Pons (tissue), 1 donor: ENCODE measurements around the gene RNF14.
"Not testable (repeated sequence)": the region's sequence is repeated elsewhere in the genome, so short reads cannot be mapped to it uniquely, and the experiment has no call there.

ENCODE experiments used
- DNase-seq: peaks from one replicate; pipeline ENCODE4 v3.0.0-alpha.2; 2016; ENCODE audit warnings: low spot score

RNF14 gene, protein sequence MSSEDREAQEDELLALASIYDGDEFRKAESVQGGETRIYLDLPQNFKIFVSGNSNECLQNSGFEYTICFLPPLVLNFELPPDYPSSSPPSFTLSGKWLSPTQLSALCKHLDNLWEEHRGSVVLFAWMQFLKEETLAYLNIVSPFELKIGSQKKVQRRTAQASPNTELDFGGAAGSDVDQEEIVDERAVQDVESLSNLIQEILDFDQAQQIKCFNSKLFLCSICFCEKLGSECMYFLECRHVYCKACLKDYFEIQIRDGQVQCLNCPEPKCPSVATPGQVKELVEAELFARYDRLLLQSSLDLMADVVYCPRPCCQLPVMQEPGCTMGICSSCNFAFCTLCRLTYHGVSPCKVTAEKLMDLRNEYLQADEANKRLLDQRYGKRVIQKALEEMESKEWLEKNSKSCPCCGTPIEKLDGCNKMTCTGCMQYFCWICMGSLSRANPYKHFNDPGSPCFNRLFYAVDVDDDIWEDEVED

GRCh38 chr5:141968914-141969608 lies at the start of gene RNF14:
Gene RNF14 (plus strand): TSS chr5:141969105. CDS start chr5:141973589, 4,484 bp downstream.
- DNase-seq: peak; percentile 87

- no peak for DNase-seq
Observed at GRCh38 chr5:141919218-141920119, 49.4 kb upstream of the RNF14 start.

GRCh38 chr5:141920771-141921170 lies 48.1 kb upstream of the RNF14 start:
- no peak for DNase-seq

GRCh38 chr5:141922827-141923447 lies 46.0 kb upstream of the RNF14 start:
- DNase-seq: not testable (repeated sequence)

DNA sequence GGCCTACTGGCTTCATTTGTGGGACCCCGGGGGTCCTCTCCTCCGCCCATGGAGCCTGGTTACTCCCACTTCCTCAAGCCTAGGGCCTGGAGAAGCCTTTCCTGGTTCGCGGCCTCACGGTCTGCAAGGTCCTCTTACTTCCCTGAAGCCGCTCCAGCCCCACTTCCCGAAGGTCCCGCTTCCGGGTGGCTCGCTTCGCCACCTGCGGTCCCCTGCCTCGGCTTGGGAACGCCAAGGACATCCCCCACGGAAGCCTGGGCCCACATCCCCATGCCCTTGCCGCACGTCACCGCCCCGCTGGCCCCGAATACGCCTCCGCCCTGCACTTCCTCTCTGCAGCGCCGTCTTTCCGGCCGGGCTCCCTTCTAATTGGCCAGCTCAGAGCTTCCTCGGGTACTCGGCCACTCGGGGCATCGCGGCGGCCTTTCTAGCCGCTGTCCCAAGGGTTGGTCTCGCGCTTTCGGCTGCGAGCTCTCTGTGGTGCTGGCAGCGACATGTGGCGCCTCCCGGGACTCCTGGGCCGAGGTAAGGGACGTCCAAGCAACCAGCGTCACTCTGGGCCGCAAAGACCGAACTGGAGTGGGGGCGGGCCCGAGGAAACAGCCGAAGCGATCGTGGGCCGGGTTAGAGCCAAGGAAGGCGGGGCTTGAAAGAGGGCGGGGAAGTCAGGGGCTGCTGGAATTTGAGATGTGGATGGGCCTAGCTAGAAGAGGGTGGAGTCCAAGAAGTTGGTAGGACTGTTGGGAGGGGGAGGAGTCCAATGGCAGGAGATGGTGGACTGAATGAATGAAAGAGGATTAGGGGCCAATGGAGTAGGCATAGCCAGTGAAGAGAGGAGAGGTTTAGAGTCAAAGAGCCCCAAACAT lies 45.2 kb upstream of the RNF14 start, which contains the start of gene DELE1:
Gene DELE1, plus strand, starts transcription at position 424 of the 866 bp plus-strand sequence. Its CDS starts 71 bp downstream, at position 495.
- peak; percentile 90 for DNase-seq

GRCh38 chr5:141926434-141926833 lies 42.5 kb upstream of the RNF14 start:
- DNase-seq: no peak

DNA sequence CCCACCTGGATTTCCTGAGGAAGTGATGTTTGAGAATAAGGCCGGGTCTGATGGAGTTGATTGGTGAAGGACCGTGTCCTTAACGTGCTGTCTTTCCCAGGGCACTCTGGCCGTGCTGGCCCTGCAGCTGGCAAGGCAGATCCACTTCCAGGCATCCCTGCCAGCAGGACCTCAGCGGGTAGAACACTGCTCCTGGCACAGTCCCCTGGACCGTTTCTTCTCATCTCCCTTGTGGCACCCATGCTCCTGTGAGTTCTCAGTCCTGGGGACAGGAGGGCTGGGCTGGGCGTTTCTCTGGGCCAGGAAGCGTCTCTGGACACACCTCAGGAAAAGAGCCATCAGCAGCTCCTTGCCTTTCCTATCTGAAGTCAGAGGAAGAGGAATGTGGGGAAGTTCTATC lies 40.9 kb upstream of the RNF14 start:
- DNase-seq: no peak

DNA sequence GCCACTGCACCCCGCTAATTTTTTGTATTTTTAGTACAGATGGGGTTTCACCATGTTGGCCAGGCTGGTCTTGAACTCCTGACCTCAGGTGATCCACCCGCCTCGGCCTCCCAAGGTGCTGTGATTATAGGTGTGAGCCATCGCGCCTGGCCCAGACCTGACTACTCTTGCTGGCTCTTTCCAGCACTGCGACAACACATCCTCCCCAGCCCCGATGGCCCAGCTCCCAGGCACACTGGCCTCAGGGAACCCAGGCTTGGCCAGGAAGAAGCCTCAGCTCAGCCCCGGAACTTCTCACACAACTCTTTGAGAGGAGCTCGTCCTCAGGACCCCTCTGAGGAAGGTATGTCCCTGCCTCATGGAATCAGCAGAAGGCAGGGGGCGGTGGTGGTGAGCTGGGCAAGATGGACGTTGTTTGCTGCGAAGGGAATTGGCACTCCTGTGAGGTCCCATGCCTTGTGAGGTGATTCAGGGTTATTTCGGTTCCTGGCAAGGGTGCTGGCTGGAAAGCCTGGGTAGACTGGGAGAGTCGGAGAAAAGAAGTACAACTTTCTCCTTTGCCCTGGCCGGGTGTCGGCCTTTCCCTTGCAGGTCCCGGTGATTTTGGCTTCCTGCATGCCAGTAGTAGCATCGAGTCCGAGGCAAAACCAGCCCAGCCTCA lies 39.4 kb upstream of the RNF14 start:
- DNase-seq: no peak

DNA sequence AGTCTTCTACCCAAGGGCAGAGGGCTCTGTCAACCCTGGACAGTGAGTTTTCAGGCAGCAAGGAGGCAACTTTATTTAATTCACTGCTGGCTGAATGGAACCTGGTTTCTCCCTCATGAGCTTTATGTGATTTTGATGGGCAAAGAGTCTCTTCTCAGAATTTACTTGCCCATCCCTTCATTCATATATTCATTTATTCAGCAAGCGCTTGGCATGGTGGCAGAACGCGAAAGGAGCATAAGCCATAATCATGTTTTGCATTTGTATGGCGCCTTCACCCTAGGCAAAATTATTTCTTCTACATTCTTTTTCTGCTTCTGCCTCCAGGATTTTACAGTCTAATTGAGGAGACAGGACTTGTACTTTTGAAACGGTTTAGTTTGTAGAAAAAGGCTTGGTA lies 37.2 kb upstream of the RNF14 start:
- DNase-seq: no peak

DNA sequence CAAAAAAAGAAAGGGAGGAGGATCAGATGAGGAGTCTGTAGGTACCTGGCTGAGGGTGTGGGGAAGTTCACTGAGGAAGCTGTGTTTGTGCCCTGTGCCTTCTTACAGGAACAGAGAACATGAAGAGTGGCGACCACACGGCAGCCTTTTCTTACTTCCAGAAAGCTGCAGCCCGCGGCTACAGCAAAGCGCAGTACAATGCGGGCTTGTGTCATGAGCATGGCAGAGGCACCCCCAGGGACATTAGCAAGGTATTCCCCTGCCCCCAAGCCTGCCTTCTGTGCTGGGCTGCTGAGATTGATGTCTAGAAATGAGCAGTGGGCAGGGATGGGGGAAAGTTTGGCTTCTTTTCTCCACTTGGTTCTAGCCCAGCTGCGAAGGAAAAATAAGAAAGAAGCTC lies 35.8 kb upstream of the RNF14 start:
- no peak for DNase-seq

- DNase-seq: no peak
Observed at GRCh38 chr5:141934099-141934844, 34.6 kb upstream of the RNF14 start.

GRCh38 chr5:141935538-141935937 lies 33.4 kb upstream of the RNF14 start:
- no peak for DNase-seq

GRCh38 chr5:141940695-141941271 lies 28.1 kb upstream of the RNF14 start:
- peak; percentile 47 for DNase-seq

- DNase-seq: no peak
Observed at GRCh38 chr5:141941307-141941706, 27.6 kb upstream of the RNF14 start.

- no peak for DNase-seq
Observed at GRCh38 chr5:141941779-141942178, 27.1 kb upstream of the RNF14 start.

GRCh38 chr5:141942185-141942857 lies 26.6 kb upstream of the RNF14 start:
- DNase-seq: no peak

DNA sequence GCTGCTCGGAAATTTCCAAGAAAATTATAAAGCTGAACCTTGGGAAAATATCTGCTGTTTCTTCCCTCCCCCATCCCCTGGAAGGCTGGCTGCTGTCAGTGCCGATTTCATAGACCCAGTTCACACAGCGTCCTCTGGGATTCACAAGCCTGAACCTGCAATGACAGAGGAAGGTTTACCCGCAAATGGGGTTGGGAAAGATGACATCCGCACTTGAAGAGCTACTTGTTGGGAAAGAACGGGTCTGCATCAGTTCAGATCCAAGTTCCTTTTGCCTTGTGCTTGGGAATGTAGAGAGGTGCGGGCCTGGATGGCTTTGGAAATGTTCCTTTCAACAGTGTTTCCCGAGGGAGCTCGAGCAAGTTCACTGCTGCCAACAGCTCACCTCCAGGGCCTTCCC lies 24.8 kb upstream of the RNF14 start:
- no peak for DNase-seq

DNA sequence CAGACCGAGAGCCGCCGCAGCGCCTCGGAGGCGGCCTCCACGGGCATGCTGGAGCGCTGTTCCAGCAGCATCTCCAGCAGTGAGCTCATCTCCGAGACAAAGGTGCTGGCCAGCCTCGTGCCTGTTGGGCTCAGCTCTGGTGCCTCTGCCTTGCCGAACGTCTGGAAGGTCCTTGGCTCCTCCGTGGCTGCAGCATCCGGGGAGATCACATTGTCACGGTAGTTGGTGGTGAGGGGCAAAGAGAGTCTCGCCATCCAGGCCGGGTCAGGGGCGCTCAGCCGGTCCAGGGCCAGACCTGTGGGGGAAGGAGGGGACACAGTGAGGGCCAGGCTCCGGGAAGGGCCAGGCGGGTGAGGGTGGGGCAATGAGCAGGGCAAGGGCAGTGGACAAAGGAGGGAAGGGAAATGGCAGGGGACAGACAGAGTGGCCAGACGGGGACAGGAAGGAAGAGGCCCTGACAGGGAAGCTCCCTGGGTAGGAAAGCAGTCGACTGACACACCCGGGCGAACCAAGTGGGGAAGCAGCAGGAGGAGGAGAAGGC lies 23.3 kb upstream of the RNF14 start:
- DNase-seq: no peak
